Stimulated activated naive CD8-positive, alpha-beta T cell treated with anti-CD3 and anti-CD28 coated beads, Interleukin-15, Interleukin-2, amounts not matched to agents 100 U/mL and 50 U/mL, for 24 hours (primary cell): ENCODE measurements around the gene MCM6.
"Not testable (repeated sequence)": the region's sequence is repeated elsewhere in the genome, so short reads cannot be mapped to it uniquely, and the experiment has no call there.

Experiments used
- ATAC-seq: fragments of 150-1000 bp; cut with Tn5 transposase; one replicate; pipeline ENCODE4 v1.10.0; 2021
- DNase-seq: peaks from one replicate; pipeline ENCODE4 v3.0.0; 2021

The MCM6 gene

GRCh38 chr2:135876066-135876711 lies at the start of gene MCM6:
MCM6 (minus strand) TSS chr2:135876443; CDS start chr2:135876365, 78 bp downstream.
- DNase-seq (peak; percentile 99), ATAC-seq (peak; percentile 86)

- no peak for DNase-seq
- ATAC-seq: no peak
Observed at GRCh38 chr2:135925571-135925970, 49.3 kb upstream of the MCM6 start.

- ATAC-seq (no peak), DNase-seq (no peak)
Observed at GRCh38 chr2:135916207-135916606, 40.0 kb upstream of the MCM6 start.

DNA sequence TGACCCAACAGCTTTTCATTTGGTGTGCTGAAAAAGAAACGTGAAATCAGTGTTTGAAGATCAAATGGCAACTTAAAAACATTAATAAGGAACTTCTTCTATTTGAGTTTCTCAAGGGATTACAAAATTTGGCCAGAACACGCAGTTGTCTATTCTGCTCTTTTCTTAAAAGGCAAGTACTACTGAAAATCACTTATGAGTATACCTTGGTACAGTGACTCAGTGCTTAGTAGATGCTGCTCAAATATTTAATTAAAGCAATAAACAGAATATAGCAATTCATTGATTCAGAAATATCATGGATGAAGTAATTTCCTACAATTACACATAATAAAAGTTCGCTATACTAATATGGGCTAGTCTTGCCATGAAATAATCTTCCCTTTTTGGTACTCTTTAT lies 38.2 kb upstream of the MCM6 start:
- DNase-seq: no peak

DNA sequence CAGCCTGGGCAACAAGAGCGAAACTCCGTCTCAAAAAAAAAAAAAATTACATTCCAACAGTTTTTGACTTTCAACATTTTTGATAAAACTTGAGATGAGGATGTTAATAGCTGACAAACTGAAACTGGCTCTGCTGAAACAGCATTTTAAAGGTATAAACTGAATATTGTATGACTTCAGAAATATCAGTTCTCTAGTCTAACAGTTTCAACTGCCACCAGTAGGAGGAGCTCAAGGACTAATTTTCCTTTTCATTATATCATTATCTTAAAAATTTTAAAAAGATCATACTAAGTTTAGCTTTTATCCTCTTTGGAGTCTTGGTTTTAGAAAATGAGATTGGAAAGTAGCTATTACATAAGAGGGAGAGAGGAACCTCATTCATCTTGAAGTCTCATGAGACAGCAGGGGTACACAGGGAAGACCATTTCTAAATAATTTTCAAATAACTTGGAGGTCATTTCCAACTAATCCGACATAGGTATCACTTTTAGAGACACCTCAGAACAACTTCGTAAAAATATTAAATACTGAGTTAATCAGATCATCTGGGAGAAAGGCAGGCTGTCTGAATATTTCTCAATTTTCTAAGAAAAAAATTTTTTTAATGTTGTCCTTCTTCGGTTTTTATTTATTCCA lies 37.6 kb upstream of the MCM6 start:
- no peak for ATAC-seq
- DNase-seq: peak; percentile 41

More for the DNA sequence above, 38.2 kb upstream of the MCM6 start:
- no peak for ATAC-seq

GRCh38 chr2:135909976-135910375 lies 33.7 kb upstream of the MCM6 start:
- ATAC-seq: no peak
- no peak for DNase-seq

GRCh38 chr2:135905679-135906078 lies 29.4 kb upstream of the MCM6 start:
- DNase-seq: no peak
- no peak for ATAC-seq

DNA sequence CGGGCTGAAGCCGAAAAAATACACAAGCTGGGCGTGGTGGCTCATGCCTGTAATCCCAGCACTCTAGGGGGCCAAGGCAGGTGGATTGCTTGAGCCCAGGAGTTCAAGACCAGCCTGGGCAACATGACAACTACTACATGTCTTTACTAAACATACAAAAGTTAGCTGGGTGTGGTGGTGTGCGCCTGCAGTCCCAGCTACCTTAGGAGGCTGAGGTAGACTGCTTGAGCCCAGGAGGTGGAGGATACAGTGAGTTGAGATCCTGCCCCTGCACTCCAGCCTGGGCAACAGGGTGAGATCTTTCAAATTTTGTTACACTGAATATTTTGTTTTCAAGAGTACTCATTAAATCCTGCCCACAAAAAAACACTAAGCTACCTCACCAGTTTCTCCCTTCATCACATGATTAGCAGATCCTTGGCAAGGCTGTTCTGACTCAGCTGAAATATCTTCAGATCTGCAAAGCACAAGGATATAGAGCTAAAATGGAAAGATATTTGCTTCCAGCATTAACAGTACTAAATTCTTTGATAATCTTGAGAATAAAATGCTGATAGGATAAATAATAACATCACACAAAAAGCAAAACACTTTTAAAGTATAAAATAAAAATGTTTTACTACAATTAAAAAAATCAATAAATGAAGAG lies 28.2 kb upstream of the MCM6 start:
- DNase-seq (no peak), ATAC-seq (no peak)

DNA sequence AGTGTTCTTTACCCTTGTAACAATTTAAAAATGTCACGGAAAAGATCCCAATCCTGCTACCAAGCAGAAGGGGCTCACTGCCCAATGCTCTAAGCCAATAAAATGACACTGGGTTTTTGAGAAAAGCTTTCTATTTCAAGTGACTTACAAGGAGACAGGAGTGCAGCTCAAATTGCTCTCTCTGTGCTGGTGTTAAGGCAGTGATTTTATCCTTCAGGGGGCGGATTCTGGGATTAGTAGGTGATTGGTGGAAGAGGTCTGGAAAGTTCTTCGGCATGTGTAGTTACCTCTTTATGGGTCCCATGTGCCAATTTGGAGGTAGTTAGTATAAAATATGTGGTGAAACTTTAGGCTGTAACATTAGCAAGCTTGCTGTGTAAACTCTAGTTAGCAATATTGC lies 27.4 kb upstream of the MCM6 start:
- DNase-seq: no peak
- no peak for ATAC-seq

GRCh38 chr2:135899567-135899966 lies 23.3 kb upstream of the MCM6 start:
- DNase-seq: no peak

GRCh38 chr2:135898234-135898786 lies 22.1 kb upstream of the MCM6 start:
- no peak for DNase-seq
- no peak for ATAC-seq

More at GRCh38 chr2:135899567-135899966, 23.3 kb upstream of the MCM6 start:
- no peak for ATAC-seq

GRCh38 chr2:135894930-135895329 lies 18.7 kb upstream of the MCM6 start:
- DNase-seq (no peak), ATAC-seq (no peak)

- no peak for ATAC-seq
Observed at GRCh38 chr2:135893374-135893794, 17.1 kb upstream of the MCM6 start.

DNA sequence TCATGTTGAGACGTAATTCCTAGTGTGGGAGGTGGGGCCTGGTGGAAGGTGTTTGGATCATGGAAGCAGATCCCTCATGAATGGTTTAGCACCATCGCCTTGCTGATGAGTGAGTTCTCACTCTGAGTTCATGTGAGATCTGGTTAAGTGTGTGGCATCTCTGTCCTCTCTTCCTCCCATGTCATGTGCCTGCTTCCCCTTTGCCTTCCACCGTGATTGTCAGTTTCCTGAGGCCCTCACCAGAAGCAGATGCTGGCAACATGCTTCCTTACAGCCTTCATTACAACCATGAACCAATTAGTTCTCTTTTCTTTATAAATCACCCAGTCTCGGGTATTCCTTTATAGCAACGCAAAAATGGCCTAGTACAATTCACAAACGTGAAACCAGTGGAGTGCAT lies 14.6 kb upstream of the MCM6 start:
- ATAC-seq: no peak

More at GRCh38 chr2:135893374-135893794, 17.1 kb upstream of the MCM6 start:
- no peak for DNase-seq

DNA sequence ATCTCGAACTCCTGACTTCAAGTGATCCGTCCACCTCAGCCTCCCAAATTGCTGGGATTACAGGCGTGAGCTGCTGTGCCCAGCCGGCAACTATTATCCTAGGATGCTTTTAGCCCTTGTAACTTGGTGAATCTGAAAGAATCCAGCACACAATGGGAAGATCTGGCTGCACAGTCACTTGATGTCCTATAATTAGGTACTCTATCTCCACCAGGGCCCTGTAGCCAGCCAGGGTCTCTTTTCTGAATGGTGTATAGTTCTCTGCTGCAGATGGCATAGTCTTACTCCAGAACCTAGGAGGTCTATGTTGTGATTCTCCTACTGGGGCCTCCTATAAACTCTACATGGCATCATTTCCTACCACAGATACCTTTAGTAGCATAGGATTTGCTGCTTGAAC lies 13.9 kb upstream of the MCM6 start:
- ATAC-seq: no peak

More for the DNA sequence above, 14.6 kb upstream of the MCM6 start:
- no peak for DNase-seq

DNA sequence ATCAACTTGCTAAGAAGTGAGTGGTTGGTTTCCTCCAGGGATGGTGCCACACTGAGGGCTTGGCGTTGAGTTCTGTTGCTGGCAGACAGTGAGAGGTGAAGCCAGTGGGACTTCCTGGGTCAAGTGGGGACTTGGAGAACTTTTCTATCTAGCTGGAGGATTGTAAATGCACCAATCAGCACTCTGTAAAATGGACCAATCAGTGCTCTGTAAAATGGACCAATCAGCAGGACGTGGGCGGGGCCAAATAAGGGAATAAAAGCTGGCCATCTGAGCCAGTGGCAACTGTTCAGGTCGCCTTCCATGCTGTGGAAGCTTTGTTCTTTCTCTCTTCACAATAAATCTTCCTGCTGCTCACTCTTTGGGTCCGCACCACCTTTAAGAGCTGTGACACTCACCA lies 12.3 kb upstream of the MCM6 start:
- ATAC-seq, DNase-seq: not testable (repeated sequence)

More for the DNA sequence above, 13.9 kb upstream of the MCM6 start:
- no peak for DNase-seq

DNA sequence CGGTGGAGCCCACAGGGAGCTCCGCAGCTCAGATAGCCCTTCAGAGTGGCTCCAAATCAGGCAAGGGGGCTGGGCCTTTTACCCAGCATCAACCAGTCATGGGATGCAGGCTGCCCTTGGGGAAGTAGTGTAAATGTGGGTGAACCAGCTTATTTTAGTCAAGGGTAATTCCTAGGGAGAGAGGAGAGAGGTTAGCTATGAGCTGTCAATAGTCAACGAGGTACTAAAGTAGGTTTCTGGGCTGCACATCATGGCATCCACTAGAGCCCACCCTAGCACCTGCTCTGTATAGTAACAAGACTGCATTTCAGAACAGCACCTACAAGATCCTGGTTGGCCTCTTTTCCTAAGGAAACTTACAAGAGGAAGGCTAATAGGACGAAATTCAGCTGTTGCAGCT lies 9.5 kb upstream of the MCM6 start:
- ATAC-seq: peak; percentile 19
- no peak for DNase-seq

- DNase-seq: no peak
- peak; percentile 37 for ATAC-seq
Observed at GRCh38 chr2:135882415-135882814, 6.2 kb upstream of the MCM6 start.

GRCh38 chr2:135876770-135877169 lies 527 bp upstream of the MCM6 start:
- not testable (repeated sequence) for ATAC-seq

DNA sequence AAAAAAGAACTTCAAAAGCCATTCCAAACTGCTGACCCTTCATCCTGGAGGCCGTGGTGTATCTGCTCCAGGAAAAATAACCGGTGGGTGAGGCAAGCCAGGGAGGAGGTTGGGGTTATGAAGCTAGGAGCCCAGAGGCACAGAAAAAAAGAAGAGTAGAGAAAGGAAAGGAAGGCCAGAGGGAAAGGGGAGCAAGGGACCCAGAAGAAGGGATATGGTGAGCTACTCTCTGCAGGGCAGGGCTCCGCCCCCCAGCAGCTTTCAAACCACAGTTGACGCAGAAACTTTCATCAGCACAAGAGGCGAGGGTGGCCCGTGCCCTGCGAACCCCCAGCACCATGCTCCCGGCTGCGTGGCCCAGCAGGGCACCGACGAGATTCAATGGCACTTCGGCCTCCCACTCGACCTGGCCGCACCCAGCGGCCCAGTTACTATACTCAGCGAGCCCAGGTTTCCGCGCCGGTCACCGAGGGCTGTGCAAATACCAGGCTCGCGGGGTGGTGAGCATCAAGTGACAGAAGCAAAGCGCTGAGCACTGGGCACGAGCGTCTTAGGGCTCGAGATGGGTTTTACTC lies 665 bp downstream of the MCM6 start:
- ATAC-seq (peak; percentile 93), DNase-seq (peak; percentile 80)

More at GRCh38 chr2:135876770-135877169, 527 bp upstream of the MCM6 start:
- not testable (repeated sequence) for DNase-seq

DNA sequence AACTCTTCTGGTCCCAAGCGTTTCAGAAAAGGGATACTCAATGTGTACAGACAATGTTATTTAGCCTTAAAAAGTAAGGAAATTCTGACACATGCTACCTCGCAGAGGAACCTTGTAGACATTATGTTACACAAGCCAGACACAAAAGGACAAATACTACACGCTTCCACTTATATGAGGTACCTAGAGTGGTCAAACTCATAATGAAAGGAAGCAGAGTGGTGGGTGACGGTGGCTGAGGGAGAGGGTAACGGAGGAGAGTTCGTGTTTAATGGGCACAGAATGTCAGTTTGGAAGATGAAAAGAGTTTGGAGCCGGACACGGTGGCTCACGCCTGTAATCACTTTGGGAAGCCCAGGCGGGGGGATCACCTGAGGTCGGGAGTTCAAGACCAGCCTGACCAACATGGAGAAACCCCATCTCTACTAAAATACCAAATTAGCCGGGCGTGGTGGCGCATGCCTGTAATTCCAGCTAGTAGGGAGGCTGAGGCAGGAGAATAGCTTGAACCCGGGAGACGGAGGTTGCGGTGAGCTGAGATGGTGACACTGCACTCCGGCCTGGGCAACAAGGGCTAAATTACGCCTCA lies 1.4 kb downstream of the MCM6 start:
- DNase-seq (no peak), ATAC-seq (no peak)

DNA sequence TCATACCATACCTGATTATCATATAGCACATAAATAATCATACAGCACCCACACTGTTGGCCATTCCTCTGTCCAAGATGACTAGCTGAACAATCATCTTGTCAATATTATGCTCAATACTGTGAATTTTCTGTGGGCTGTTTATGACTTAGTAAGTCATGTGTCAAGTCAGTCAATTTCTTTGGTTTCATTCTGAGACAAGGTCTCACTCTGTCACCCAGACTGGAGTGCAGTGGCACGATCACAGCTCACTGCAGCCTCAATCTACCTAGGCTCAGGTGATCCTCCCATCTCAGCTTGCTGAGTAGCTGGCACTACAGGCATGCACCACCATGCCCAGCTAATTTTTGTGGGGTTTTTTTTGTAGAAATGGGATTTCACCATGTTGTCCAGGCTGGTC lies 5.7 kb downstream of the MCM6 start:
- no peak for DNase-seq
- peak; percentile 61 for ATAC-seq
